T-helper 2 cell (primary cell): Measurements from ENCODE around the gene ELFN2.

ENCODE experiments used
- DNase-seq, 5 experiments: peaks; one replicate each; pipeline versions ENCODE4 v3.0.0 to v3.0.0-alpha.2; 2012 to 2022

Gene ELFN2

GRCh38 chr22:37354670-37355069 is 72.6 kb downstream of the ELFN2 start:
- DNase-seq: no peak

- DNase-seq: no peak
Measured at GRCh38 chr22:37354261-37354660, 73.0 kb downstream of the ELFN2 start.

- DNase-seq: no peak
Measured at GRCh38 chr22:37353839-37354238, 73.4 kb downstream of the ELFN2 start.

DNA sequence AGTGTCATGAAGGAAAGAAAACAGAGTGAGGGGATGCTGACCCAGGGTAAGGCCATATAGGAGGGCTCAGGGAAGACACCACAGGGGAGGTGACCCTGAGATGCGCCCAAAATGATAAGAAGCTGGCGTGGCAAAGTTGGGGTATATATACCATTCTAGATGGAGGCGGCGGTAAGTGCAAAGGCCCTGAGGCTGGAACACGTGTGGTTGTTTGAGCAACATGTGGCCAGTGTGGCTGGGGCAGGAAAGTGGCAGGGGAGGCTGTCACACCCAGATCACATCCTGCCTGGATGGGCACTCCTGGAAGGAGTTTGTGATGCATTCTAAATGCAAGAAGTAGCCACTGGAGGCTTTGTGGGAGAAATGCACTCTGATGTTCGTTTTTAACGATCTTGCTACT is 74.8 kb downstream of the ELFN2 start:
- no peak for DNase-seq

GRCh38 chr22:37351232-37351631 is 76.0 kb downstream of the ELFN2 start:
- DNase-seq: no peak

GRCh38 chr22:37349043-37349814 is 78.0 kb downstream of the ELFN2 start:
- no peak for DNase-seq

DNA sequence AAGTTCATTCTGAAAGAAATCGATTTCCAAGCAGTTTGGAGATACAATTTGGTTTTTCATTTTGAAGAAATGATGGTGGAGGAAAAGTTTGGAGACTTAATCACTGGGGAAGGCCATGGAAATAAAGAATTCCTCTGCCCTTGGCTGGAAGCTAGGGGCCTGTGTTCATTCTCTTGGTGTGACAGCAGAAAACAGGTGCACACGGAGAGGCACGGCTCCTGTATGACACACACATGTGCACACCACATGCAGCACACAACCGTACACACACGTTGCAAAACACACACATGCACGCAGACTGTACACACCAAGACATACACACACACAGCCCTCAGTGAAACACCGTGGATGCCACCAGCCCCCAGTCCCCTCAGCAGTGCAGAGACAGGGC is 80.8 kb downstream of the ELFN2 start:
- DNase-seq: no peak

- DNase-seq: no peak
Measured at GRCh38 chr22:37345863-37346504, 81.3 kb downstream of the ELFN2 start.

GRCh38 chr22:37344735-37345449 is 82.4 kb downstream of the ELFN2 start:
- DNase-seq: no peak

- DNase-seq: no peak
Measured at GRCh38 chr22:37343863-37344734, 83.2 kb downstream of the ELFN2 start.

- DNase-seq: no peak
Measured at GRCh38 chr22:37343348-37343747, 83.9 kb downstream of the ELFN2 start.

DNA sequence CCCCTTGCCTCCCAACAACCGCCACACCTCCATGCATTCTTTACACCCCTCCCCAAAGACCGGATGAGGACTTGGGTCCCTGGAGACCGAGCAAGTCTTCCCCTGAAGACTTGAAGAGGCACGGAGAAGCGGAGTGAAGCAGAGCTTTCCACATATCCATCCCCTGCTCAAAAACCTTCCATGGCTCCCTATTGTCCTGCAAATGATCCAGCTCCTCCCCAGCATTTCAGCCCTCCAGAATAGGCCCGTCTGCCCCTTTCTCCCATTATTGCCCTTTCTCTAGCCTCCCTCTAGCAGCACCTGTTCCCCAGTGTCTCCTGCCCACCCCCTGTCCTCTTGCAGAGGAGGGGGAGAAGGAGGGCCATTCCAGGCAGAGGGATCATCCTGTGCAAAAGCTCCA is 85.2 kb downstream of the ELFN2 start:
- no peak for DNase-seq

GRCh38 chr22:37340331-37341262 is 86.7 kb downstream of the ELFN2 start:
- DNase-seq: no peak

GRCh38 chr22:37338539-37339246 is 88.6 kb downstream of the ELFN2 start:
- no peak for DNase-seq

DNA sequence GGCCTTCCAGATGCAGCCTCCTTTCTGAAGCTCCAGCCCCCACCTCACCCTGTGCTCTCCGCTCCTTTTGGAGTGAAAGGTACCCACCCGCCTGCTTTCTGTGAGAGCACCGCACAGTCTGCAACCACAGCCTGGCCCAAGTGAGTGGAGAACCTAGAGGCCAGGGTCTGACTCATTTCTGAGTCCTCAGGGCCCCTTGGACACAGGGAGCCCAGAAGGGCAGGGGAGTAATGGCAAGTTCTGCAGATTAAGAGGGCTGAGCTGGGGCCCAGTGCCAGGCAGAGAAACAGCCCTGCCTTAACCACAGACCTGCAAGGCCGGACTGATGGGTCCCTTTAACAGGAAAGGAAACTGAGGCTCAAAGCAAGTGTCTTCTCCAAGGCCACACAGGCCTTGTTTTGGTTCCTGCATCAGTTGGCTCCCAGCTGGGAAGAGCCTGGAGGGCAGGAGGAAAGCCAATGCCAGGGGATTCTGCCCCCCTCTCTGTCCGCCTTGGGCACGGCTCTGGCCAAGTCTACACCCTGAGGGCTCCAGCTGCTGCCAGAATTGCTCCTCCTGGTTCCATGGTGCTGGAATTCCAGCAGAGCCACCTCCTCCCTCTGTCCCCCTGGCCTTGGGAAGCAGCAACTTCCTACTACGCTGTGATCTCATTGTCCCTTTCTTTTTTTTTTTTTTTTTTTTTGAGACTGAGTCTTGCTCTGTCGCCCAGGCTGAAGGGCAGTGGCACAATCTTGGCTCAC is 89.9 kb downstream of the ELFN2 start:
- DNase-seq: no peak

DNA sequence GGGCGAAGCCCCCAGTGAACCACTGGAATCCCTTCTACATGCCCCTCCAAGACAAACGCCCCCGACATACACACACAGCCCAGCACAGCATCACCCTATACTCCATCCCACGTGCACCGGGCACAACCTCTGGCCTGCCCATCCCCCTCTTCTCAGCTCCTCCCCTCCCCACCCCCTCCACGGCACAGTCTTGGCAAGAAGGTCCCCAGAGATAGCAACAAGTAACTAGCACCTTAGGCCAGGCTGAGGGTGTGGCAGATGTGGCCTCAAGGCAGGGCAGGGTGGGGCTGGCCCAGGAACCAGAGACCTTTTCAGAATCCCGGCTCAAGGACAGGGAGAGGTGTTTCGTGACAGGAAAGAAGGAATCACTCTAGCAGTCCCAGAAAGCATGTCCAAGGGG is 90.7 kb downstream of the ELFN2 start:
- no peak for DNase-seq

DNA sequence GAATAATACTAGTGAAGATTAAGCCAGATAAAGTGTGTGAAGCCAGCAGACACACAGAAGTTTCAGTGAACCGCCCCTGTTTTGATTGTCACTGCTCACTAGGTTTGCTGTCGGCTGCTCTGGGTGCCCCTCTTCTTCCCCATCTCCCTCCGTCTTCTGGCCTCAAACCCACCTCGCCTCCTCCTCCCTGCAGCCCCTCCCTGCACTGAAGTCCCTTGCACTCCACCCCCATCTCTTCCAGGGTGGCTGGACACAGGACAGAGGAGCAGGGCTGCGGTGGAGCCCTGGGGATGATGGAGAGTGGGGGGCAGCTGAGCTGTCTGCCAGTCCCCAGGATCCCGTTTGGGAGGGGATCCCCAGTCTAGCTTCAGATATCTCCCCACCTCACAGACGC is 91.5 kb downstream of the ELFN2 start:
- DNase-seq: no peak

DNA sequence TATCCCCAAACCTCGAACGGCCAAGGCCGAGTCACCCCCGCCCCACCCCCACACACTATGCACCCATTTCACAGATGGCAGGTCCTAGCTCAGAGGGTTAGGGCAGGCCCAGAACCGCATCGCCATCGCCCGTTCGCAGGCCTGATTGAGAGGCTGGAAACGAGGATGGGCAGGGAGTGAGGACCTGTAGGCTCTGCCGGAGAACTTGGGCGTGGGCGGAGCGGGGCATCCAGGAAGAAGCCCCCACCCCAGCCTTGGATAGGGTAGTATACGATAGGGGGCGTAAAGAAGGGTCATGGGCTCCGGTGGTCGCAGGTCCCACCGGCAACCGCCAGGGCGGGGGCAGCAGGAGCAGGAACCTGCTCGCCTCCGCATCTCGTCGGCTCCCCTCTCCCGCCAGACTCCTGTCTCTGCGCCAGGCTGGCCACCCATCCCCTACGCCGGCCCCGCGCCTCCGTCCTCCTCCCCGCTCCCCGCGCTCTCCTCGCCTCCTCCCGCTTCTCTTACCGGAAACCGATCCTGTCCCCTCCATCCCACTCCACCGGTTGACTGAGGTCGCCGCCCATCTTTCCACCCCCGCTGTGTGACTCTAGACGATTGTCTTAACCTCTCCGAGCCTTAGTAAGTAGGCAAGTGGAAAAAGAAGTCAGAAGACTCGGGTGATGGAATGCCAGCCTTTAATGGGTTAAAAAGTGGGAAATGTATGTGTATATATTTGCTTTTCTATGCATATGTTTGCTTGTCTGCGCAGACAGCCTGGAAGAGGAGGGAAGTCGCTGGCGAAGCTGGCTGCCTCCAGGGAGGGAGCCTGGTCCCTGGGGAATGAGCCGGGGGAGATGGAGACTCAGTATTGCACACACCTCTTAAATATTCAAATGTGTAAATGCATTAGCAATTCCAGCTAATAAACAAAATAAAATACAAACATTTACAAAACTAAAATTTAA is 92.1 kb downstream of the ELFN2 start:
- no peak for DNase-seq

DNA sequence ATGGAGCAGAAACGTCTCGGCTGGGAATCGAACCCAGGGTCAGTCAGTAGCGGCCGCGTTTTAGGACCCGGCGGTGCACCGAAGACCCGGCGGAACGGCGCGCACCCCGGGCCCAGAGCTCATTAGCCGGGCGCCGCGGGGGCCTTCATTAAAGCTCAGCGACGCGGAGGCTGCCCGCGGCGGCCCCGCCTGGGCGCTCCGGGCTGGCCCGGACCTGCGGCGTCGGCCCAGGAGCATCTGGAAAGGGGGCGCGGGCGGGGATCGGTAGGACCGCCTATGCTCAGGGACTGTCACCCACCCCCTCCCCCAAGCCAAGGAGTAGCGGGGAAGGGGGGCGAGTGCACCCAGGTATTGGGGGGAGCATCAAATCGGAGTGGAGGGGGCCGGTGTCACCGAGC is 92.8 kb downstream of the ELFN2 start:
- DNase-seq: no peak
